Measurements from ENCODE around the gene SLC35E4.
A peak's percentile ranks its signal among the peaks of the same experiment; 100 is the strongest.

The SLC35E4 gene

DNA sequence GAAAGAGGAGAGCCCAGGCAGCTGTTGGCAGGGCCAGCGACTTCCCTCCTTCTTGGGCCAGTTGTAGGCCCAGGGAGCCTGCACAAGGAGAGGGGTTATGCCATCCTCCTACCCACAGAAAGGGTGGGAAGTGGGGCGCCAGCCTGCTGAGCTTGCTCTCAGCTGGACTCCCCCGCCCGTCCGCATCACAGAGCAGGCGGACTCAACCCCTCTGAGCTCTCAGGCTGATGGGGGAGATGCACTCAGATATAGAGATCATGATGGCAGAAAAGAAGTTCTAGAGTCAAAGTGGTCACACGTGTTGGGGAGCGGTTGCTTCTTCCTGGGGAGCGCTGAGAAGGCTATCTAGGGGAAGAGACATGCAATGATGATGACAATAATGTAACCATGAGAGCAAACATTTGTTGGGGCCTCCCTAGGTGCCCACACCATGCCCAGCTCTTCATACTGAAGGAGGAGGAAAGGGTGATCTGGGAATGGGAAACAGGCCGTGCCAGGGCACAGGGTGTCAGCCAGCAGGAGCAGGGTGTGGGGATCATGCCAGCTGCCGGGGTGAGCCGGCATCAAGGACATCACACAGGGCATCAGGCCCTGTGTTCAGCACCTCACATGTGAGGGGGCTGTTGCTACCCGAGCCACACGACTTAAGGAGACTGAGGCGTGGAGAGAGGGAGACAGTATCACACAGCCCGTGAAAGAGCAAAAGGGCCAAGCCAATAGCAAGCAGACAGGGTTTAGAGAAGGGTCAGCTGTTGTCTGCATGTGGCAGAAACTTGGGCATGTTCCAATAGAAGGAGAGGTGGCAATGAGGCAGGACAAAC, 7.7 kb downstream of the SLC35E4 start:
- DNase-seq (ENCODE audit: low read depth, low spot score): no peak
- H3K4me3 ChIP-seq (ENCODE audit: low read length): no peak overlapping the region

DNA sequence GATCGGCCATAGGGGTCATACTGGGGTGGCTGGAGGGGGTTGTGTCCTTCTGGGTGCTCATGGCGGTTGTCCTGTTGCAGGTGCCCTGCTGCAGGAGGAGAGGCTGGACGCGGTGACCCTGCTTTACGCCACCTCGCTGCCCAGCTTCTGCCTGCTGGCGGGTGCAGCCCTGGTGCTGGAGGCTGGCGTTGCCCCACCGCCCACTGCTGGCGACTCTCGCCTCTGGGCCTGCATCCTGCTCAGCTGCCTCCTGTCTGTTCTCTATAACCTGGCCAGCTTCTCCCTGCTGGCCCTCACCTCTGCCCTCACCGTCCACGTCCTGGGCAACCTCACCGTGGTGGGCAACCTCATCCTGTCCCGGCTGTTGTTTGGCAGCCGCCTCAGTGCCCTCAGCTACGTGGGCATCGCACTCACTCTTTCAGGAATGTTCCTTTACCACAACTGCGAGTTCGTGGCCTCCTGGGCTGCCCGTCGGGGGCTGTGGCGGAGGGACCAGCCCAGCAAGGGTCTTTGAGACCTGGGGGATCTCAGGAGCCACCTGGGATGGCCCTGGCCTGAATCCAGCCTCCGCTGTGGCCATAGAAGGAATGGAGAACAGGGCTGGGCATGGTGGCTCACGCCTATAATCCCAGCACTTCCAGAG, 11.1 kb downstream of the SLC35E4 start:
- no peak for DNase-seq (ENCODE audit: low read depth, low spot score)
- H3K4me3 ChIP-seq (ENCODE audit: low read length): no peak overlapping the region

DNA sequence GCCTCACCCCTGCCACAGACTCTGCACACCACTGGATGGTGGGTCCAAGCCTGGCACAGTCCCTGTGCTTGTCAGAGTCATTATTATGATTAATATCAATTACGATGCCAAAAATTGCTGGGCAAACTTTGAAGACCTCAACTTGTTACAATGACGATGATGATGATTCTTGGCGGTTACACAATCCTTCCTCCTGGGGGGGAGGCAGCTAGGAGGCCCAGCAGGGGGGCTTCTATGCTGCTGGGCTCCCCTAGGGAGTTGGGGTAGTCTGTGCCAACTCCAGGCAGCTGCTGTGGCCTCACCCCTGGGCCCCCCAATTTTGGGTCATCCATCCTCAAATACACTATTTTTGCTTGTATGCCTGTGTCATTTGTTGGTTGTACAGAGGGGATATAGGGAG, 12.0 kb downstream of the SLC35E4 start:
- H3K4me3 ChIP-seq (ENCODE audit: low read length): no peak overlapping the region
- no peak for DNase-seq (ENCODE audit: low read depth, low spot score)

DNA sequence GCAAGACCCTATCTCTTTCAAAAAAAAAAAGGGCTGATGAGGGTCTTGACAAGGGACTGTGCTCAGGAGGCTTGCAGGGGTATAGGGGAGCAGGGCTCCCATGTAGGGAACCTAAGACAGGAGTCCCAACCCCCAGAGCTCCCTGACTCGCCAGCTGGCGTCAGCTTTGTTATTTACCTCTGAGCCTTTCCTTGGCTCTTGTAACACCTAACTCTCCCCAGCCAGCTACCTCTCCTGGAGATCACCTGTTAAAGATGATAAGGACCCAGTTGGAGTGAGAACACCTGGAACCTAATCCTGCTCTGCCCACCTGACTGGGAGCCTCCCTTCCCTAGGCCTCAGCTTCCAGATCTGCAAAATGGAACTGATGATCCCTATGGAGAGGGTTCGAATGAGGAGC, 13.2 kb downstream of the SLC35E4 start:
- H3K4me3 ChIP-seq (ENCODE audit: low read length): no peak overlapping the region
- DNase-seq (ENCODE audit: low read depth, low spot score): no peak

DNA sequence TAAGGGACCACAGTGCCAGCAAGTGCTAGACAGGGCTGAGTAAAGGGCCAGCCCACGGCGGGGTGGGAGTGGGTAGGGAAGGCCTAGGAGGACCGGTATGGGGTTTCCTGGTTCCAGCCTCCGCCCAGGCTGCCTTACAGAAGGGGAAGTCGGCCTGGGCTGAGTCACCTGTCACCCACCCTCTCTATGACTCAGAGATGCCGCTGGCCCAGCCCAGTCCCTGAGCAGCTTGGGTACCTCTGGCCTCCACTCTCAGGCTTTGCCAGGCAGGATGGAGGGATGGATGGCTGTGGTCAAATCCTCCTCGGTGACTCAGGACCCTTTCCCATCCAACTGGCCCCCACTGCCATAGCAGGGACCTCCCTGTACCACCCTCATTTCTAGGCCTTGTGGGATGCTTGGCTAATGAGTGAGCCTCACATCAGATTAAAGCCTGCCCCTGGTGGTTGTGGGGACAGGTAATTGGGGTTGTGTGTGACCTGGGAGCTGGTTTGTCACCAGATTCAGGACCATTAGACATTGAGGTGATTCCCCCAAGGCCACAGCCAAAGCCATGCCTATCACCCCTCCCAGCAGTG, 13.9 kb downstream of the SLC35E4 start:
- no peak for DNase-seq (ENCODE audit: low read depth, low spot score)
- no peak overlapping the region for H3K4me3 ChIP-seq (ENCODE audit: low read length)

DNA sequence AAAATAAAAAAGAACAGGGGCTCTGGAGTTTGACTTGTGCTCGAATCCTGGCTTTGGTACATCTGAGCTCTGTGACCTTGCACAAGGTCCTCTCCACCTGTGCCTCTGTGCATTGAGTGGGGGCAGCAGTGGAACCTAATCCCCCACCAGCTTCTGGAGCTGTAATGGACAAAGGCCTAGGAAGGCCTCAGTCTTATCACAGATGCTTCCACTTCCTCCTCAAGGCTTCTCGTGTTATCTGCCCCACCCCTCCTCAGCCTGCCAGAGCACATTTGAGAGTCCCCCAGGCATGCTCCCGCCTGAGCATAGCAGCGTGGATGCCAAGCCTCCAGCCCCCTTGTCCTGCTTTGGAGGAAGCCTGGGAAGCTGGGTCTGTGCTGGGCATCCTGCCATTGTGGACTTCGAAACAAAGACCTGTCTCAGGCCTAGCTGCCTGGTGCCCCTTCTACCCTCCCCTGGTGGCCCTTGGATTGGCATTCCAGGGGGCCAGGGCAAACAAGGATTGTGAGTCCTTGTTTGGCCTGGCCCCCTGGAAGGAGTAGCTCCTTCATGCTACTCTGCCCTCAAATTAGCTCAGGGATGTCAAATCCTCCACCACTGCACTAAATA, 15.0 kb downstream of the SLC35E4 start:
- no peak overlapping the region for H3K4me3 ChIP-seq (ENCODE audit: low read length)
- DNase-seq (ENCODE audit: low read depth, low spot score): no peak

DNA sequence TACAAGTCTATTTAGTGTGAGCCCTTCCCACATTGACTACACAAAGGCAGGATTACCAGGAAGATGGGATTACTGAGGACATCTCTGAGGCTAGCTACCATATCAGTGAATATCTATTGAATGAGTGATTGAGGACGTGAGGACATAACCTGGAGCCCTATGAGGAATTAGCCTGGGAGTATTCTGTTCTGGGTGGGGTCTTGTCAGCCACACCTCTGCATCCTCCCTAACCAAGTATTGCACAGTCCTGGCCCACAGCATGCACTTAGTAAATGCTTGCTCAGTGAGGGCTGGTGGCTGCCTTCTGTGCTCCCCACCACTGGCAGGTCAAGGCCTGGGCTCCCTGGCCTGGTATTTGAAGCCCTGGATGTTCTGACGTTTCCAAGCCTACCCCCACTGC, 17.3 kb downstream of the SLC35E4 start:
- H3K4me3 ChIP-seq (ENCODE audit: low read length): no peak overlapping the region
- DNase-seq (ENCODE audit: low read depth, low spot score): no peak

DNA sequence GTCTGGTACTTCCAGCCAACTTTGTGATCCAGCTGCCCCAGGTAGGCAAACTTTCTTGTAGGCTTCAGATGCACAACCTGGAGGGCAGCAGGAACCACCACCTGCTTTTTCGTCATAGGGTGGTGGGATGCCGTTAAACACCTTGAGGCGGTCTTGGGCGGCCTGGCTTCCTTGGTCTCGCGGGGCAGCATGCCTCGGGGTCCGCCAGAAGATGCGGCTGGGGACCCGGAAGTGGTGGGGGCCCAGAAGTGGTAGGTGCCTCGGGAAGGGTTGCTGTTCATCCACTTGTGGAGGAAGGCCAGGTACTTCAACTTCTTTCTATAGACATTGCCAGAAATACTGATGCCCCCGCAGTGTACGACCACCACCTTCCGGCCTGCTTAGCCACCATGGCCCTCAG, 18.8 kb downstream of the SLC35E4 start:
- no peak for DNase-seq (ENCODE audit: low read depth, low spot score)
- H3K4me3 ChIP-seq (ENCODE audit: low read length): no peak overlapping the region

DNA sequence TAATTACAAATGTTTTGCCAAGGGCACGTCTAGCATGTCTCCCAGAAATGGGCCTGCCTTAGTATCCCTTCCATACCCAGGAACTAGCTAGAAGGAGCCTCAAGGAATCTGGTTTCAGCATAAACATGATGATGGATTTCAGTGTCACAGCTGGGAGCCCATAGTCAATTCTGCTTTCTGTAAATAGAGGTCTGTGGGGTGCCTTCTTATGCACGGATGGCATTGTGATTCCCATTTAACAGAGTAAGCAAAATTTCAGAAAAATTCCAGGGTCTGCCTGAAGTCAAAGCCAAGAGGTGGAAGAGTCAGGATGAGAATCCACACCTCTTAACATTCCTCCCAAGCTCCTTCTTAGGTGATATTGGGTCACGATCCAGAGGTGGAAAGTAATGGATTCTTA, 20.0 kb downstream of the SLC35E4 start:
- no peak for DNase-seq (ENCODE audit: low read depth, low spot score)
- H3K4me3 ChIP-seq (ENCODE audit: low read length): no peak overlapping the region

DNA sequence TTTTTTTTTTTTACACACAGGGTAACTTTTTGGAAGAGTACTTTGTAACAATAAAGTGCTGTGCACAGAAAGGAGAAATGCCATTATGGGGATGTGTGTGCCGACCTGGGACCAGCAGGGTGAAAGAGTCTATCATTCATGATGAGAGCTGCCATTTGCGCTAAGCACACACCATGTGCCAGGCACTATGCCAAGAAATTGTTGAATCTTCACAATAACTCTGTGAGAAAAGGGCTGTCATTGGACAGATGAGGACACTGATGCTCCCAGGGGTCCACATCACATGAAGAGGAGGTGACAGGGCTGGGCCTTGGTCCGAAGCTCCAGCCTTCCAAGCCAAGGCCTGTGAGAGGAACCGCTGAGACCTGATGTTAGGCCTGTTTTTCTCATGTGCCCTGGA, 26.5 kb downstream of the SLC35E4 start:
- DNase-seq (ENCODE audit: low read depth, low spot score): no peak

DNA sequence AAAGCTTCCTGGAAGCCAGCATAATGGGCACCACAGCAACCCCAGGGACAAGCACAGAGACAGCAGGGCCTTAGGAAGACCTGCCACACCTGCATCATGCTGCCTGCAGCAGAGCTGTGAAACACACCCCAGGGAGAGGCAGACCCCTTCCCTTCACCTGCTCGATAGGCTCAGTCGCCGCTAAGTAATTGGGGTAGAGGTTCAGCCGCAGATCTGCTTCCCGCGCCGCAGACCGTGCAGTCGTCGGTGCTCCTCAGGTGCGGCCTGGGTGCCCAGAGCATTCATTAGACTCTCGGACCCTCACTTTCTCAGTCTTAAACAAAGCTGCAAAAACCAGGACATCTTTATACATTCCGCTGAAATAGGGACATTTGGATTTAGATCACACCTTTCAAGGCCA, 29.2 kb downstream of the SLC35E4 start:
- H3K4me3 ChIP-seq (ENCODE audit: low read length): no peak overlapping the region
- no peak for DNase-seq (ENCODE audit: low read depth, low spot score)

More for the DNA sequence above, 26.5 kb downstream of the SLC35E4 start:
- no peak overlapping the region for H3K4me3 ChIP-seq (ENCODE audit: low read length)

DNA sequence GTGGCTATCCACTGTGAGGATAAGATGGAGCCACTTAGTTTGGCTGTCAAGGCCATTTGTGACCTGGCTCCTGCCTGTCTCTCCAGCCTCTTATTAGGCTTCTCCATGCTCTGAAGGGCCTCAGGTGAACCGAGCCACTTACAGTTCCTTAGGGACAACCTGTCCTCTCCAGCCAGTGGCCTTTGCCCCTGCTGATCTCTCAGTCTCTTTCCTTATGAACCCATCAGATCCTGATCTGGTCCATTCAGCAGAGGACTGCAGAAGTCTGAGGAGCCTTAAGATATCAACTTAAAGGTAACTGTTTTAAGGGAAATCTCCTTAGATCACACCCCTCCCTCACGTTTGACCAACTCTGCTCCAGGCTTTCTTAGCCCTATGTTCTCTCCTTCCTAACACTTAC, 29.7 kb downstream of the SLC35E4 start:
- DNase-seq (ENCODE audit: low read depth, low spot score): no peak
- H3K4me3 ChIP-seq (ENCODE audit: low read length): no peak overlapping the region

DNA sequence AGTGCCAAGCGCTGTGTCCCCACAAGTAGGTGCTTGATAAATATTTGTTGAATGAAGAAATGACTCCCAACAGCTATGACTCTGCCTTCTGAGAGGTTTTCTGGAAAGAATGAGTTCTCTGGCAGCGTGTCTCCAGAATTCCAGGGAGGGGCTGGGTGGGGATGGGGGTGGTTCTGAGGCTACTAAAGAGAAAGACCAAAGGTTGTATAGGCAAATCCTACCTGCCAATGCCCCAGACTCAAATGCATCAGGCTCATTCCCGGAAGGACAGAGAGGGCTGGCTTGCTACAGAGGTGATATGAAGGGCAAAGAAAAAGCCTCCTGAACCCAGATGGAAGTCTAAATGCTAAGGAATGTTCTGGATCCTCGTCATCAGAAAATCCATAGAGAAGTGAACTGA, 30.2 kb downstream of the SLC35E4 start:
- no peak for DNase-seq (ENCODE audit: low read depth, low spot score)
- no peak overlapping the region for H3K4me3 ChIP-seq (ENCODE audit: low read length)

DNA sequence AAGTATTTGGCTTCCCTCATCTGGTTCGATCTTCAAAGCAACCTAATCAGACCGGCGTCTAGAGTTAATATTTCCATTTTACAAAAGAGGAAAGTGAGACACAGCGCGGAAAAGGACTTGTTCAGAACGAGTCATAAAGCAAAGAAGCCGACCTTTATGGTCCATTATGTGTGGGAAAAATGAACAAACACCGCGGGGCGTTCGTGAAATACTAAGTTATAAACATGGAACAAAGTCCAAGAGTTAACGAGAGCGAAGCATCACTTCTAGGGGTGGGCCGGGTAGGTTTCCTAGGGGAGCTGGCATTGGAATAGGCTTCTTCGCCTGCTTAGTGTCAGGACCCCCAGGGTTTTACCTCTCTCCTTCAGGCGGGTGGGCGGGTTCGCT, 31.5 kb downstream of the SLC35E4 start:
- DNase-seq (ENCODE audit: low read depth, low spot score): no peak
- H3K4me3 ChIP-seq (ENCODE audit: low read length): peak overlapping the region; percentile 67

DNA sequence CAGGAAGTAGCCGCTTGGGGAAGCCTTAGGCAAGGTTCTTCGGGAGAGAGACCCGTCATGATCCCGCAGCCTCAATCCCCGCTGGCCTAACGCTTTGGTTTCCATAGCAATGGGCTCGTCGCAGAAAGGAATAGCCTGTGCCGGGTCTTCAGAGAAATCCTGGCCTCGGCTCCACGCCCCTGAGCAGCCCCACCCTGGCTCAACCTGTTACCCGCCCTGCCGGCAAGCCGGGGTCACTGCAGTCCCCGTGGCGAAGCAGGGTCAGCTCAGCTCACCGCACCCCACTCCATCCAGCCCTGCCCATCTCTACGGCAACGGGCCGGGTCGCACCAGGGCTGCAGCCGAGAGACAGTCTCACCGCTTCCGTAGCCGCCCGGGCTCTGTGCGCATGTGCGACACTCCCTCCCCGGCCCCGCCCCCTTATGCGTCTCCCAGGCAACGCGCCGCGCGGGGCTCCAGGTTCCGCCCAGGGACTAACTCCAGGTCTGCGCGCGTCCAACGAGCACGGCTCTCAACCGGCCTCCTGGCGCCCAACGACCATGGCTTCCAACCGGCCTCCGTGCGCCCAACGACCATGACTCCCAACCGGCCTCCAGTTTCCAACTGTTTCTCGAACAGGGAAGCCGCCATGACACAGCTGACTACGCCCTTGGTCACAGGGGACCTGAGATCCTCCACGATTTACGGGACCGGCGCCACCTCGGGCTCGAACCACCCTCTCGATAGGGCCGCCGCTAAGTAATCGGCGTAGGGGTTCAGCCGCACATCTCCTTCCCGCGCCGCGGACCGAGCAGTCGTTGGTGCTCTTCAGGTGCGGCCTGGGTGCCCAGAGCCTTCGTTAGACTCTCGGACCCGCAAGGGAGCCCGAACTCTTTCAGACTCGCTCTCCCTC, 32.2 kb downstream of the SLC35E4 start, which contains the start of gene DUSP18:
DUSP18 (minus strand) TSS at position 382 of the 892 bp plus-strand sequence. CDS start 3,872 bp downstream, outside the sequence.
- peak; percentile 68 for DNase-seq (ENCODE audit: low read depth, low spot score)
- peak within 1 kb of the TSS; percentile 67 for H3K4me3 ChIP-seq (ENCODE audit: low read length)

DNA sequence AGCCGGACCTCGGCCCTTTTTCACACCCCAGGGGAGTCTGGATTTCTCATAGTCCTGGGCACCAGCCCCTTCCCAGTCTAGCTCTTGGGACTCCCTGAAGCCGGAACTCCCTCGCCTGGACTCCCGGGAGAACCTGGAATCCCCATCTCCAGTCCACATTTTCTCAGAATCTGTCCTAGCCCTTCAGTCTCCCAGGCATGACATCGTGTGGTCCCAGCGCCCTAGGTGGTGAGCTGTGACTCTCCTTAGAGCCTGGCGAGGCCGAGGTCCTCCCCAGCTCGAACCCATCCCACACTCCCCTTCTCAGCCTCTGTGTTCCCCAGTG, 32.8 kb downstream of the SLC35E4 start:
- DNase-seq (ENCODE audit: low read depth, low spot score): no peak
- H3K4me3 ChIP-seq (ENCODE audit: low read length): peak overlapping the region; percentile 67

DNA sequence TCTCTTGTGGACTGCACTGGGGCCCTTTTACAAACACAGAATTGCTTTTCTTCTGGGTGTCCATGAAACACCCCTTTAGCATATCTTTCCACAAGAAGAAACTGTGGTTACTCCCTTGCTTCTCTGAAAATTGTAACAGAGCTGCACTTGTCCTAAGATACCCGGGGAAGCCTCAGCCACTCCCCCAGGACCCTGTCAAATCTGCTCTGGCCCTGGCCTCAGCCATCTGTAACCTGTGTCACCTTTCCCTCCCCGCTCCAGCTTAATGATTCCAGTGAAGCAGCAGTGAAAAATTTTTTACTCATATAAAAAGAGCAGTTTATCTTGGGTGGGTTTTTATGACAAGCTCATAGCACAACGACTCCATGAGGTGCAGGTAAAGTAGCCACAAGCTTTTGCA, 35.5 kb downstream of the SLC35E4 start:
- no peak overlapping the region for H3K4me3 ChIP-seq (ENCODE audit: low read length)
- no peak for DNase-seq (ENCODE audit: low read depth, low spot score)

DNA sequence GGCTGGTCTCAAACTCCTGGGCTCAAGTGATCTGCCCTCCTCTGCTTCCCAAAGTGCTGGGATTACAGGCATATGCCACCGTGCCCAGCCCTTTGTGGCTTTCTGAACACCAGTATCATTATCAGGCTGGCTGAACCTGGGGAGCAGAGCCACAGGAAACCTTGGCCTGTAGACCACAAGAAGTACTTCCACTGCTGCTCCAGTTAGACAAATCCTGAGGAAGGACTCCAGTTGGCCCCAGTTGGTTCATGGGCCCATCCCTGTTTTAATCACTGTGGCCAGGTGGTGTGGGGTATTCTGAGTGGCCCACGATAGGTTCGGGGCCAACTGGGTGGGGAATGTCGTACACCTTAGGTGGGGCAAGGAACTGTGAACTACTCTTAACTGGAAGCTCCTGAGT, 37.6 kb downstream of the SLC35E4 start:
- no peak for DNase-seq (ENCODE audit: low read depth, low spot score)
- no peak overlapping the region for H3K4me3 ChIP-seq (ENCODE audit: low read length)

DNA sequence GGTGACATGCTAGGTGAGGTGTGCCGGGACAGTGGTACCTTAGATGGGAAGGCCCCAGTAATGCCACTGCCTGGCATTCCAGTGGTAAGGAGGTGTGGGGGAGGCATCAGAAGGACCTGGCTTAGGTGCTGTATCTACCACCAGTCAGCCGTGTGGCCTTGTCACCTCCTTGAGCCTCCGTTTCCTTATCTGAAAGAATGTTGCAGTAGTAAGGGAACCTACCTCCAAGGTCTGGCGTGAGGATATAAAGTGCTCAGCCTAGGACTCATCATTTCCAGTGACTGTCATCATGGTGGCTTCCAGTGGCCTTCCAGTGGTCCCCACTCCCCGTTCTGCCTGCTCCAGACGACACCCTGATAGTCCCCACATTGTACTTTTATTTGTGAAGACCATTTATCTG, 38.9 kb downstream of the SLC35E4 start:
- no peak for DNase-seq (ENCODE audit: low read depth, low spot score)
- no peak overlapping the region for H3K4me3 ChIP-seq (ENCODE audit: low read length)
